HG03280 (cell line): ENCODE results near the gene TMEM259.

Experiments
- ATAC-seq: cut with Tn5 transposase; IDR thresholded peaks from one replicate; pipeline ENCODE4 v1.9.1; 2021; ENCODE audit warnings: mild to moderate bottlenecking, moderate library complexity; ENCODE audit not compliant: unreplicated experiment

TMEM259 gene

GRCh38 chr19:964116-964520 lies 56.8 kb downstream of the TMEM259 start:
- ATAC-seq, result no peak

- ATAC-seq, result no peak
These were observed 57.4 kb downstream of the TMEM259 start for GRCh38 chr19:963486-963951.

- no peak for ATAC-seq
These were observed 58.1 kb downstream of the TMEM259 start for GRCh38 chr19:962683-963400.

- ATAC-seq, result no peak
These were observed 58.9 kb downstream of the TMEM259 start for GRCh38 chr19:961866-962620.

GRCh38 chr19:960601-960938 lies 60.4 kb downstream of the TMEM259 start:
- ATAC-seq, result no peak

- no peak for ATAC-seq
These were observed 60.9 kb downstream of the TMEM259 start for GRCh38 chr19:960020-960419.
